ENCODE measurements around the gene GLIS1.

DNA sequence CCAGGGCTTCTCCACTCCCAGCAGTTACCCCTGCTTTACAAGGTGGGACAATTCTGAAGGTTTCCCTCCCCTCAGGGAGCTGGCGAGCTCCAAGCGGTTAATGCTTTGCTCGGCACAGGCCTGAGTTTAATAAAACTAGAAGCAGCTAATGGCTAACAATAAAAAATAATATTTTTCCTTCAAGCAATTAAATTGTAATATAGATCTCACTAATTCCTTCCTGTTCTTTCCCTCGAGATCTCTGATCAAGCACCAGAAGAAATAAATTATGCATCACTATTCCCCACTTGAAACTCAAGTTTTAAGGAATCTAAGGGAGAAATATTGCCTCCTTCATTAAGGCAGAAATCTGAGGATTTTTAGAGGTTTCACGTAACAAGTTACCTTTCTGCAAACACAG is 42.9 kb downstream of the GLIS1 start:
- TF ChIP-seq EZH2 (IDR thresholded peaks at IDR 0.05; ENCODE audit: borderline replicate concordance, low read length) = no peak
- TF ChIP-seq, protein P1, sequence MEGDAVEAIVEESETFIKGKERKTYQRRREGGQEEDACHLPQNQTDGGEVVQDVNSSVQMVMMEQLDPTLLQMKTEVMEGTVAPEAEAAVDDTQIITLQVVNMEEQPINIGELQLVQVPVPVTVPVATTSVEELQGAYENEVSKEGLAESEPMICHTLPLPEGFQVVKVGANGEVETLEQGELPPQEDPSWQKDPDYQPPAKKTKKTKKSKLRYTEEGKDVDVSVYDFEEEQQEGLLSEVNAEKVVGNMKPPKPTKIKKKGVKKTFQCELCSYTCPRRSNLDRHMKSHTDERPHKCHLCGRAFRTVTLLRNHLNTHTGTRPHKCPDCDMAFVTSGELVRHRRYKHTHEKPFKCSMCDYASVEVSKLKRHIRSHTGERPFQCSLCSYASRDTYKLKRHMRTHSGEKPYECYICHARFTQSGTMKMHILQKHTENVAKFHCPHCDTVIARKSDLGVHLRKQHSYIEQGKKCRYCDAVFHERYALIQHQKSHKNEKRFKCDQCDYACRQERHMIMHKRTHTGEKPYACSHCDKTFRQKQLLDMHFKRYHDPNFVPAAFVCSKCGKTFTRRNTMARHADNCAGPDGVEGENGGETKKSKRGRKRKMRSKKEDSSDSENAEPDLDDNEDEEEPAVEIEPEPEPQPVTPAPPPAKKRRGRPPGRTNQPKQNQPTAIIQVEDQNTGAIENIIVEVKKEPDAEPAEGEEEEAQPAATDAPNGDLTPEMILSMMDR (conservative IDR thresholded peaks at IDR 0.05 in 1 of 2, IDR thresholded peaks at IDR 0.05 in 1 of 2; ENCODE audit: extremely low read depth in 1 of 2, insufficient read depth in 1 of 2, low read depth in 1 of 2, low read length in 2 of 2) = no peak

All from mammary epithelial cell (primary cell).